GM18498 (cell line): ENCODE results near the gene TBC1D2.
A peak's percentile ranks its signal among the peaks of the same experiment; 100 is the strongest.

Source experiments
- ATAC-seq: cut with Tn5 transposase; IDR thresholded peaks from one replicate; pipeline ENCODE4 v1.9.1; 2021; ENCODE audit warnings: mild to moderate bottlenecking, moderate library complexity; ENCODE audit not compliant: unreplicated experiment

The TBC1D2 gene

GRCh38 chr9:98218562-98219363 lies 36.7 kb downstream of the TBC1D2 start:
- ATAC-seq, result no peak

DNA sequence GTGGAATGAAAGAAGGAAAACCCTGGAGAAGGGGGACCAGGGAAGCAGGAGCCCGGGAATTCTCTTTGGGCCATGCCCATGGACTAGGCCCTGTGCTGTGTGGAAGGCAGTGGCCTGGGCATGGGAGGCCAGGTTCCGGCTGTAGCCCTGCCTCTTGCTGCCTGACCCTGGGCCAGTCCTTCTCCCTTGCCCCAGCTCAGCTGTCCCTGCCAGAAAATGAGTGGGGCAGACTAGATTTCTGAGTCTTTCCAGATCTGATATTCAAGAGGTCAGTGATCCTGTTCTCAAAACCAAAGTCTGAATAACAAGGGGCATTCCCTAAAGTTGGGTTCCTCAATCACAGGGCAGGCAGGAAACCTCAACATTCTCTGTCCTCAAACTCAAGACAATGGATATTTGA lies 38.2 kb downstream of the TBC1D2 start:
- no peak for ATAC-seq

DNA sequence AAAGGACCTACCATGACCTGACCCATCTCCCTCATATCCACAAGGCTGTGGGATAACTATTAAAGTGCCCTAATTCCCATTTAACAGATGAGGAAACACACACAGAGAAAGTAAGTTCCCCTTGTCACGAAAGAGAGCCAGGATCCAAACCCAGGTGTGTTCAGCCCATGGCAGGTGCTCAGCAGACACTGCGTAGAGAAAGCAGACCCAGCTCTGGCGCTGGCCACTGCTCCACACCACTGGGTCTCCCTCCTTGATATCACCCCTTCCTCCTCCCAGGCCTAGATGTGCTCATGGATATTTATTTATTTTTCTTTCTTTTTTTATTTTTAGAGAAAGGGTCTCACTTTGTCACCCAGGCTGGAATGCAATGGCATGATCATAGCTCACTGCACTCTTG lies 39.1 kb downstream of the TBC1D2 start:
- no peak for ATAC-seq

- no peak for ATAC-seq
Observed at GRCh38 chr9:98215821-98216220, 39.6 kb downstream of the TBC1D2 start.

DNA sequence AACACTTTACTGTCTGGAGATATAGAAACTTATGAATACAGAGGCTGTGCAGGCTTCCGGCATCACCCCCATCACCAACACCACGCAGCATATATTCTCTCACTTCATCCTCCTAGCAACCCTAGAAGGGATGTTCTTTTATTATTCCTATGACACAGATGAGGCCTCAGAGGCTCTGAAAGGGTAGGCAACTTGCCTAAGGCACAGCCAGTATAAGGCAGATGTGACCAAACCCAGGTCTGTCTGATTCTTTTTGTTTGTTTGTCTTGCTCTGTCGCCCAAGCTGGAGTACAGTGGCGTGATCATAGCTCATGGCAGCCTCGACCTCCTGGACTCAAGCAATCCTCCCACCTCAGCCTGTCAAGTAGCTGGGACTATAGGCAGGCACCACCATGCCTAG lies 40.2 kb downstream of the TBC1D2 start:
- no peak for ATAC-seq

GRCh38 chr9:98214811-98215210 lies 40.6 kb downstream of the TBC1D2 start:
- ATAC-seq, result no peak

DNA sequence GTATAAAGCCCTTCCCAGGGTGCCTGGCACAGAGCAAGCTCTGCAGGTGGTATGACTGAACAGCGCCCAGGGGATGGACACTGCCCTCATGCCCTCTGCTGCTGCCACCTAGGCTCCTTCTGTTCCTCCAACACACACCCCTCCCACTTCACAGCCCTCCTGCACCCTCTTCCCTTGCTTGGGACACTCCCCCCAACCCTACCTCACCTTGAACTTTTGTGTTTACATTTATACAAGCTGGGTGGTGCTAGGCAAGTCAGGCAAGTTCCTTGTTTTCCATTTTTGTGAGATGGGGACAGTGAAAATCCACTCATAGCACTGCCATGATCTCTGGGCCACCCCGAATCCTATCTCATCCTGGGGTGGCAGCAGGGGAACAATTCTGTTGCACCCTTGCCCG lies 44.2 kb downstream of the TBC1D2 start:
- no peak for ATAC-seq

DNA sequence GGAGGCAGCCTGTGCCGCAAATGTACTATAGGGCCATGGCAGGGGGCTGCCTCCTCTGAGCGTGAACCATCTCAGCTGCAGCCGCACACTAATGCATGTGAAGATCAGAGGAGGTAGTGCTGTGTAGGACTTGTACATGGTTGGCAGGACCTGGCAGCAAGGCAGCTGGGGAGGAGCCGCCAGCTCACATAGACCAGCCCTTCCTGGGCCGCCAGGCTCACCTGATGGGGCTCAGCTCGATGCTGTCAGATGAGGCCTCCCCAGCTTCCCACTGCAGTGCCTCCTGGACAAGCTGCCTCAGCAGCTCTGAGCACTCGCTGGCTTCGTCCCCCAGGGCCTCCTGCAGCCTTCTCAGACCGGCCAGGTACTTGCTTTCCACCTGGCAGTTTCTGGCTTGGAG lies 45.0 kb downstream of the TBC1D2 start:
- ATAC-seq, result no peak

GRCh38 chr9:98209530-98209929 lies 45.9 kb downstream of the TBC1D2 start:
- ATAC-seq, result no peak

DNA sequence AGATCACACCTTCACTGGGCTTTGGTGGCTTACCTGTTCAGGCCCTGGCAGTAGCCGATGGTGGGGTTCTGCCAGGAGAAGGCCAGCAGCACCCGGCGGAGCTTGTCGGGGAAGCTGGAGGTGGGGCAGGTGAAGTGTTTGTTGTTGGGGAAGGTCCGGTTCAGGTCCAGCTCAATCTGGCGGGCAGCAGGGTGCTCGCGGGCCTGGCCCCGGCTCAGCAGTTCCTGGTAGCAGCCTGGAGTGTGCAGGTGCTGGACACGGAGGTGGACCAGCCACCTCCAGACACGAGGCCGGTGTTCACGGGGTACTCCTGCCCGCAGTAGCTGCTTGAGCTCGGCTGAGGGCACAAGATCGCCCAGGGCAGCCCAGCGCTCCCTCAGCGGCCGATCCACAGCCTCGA lies 46.8 kb downstream of the TBC1D2 start:
- no peak for ATAC-seq

GRCh38 chr9:98207606-98208005 lies 47.8 kb downstream of the TBC1D2 start:
- no peak for ATAC-seq

DNA sequence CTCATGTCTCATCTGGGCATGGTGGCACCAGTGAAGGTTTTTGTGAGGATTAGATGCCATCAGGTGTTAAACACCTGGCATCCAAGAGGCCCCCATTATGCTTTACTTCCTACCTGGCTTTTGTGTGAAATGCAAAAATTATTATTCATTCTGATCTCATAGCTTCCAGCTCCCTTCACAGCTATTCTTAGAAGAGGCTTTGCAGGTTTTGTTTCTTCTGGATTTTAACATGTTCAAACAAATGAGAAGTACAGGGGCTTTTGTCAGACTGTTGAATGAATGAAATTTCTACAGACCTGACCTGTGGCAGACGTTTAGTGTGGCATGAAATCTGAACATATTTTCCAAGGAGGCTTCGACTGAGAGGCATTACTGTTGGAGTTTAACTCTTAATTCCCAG lies 48.7 kb downstream of the TBC1D2 start:
- no peak for ATAC-seq

- ATAC-seq, result no peak
Observed at GRCh38 chr9:98204692-98205091, 50.8 kb downstream of the TBC1D2 start.

DNA sequence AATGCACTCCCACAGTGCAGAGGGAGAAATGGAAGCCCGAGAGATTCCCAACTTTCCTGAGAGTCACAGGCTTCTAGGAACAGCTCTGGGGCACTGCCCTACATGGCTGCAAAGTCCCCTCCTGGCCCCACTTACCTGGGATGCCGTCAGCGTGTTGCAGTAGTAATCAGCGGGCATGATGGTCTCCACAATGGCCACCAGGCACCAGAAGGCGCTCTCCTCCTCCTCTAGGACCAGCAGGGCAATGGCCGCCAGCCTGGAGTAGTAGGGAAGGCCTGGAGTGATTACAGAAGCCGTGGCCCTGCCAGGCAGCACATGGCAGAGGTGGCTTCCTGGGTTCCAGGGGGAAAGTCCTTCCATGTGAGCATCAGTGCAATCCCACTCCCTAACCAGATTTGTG lies 52.3 kb downstream of the TBC1D2 start:
- ATAC-seq, result no peak

DNA sequence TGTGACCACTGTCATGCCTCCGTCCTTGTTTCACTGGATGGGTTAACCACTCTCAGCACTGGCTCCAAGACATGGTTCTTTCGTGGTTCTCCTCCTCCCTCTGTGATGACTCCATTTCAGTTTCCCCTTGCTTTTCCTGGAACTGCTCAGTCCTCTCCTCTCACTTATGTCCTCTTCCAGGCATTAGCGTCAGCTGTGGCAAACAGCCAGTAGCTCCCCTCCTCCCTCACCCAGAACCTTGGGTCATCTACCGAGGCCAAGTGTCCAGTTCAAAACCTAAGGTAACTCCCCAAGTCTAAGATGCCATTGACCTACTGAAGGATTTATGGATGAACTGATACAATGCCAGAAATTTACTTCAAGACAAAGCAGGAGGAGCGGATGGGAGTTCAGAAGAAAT lies 53.2 kb downstream of the TBC1D2 start:
- ATAC-seq, result no peak

GRCh38 chr9:98201749-98202148 lies 53.7 kb downstream of the TBC1D2 start:
- no peak for ATAC-seq

DNA sequence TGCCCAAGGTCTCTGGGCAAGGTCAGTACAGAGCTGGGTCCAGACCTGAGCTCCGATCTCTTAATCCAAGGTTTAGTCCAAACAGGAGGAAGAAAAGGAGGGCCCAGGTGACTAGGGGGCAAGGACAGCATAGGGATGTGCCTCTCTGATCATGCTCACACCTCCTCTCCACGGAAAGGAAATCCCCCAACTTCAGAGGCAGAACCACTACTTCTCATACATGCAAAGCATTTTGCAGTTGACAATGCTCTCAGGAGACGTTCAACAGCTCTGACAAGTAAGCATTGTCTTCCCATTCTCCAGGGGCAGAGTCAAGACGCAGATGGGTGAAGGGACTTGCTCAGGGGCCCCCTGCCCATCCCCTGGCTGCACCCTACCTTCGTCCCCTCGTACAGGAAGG lies 54.3 kb downstream of the TBC1D2 start:
- ATAC-seq, result no peak

- no peak for ATAC-seq
Observed at GRCh38 chr9:98199388-98200033, 55.9 kb downstream of the TBC1D2 start.

- ATAC-seq, result no peak
Observed at GRCh38 chr9:98195671-98196070, 59.8 kb downstream of the TBC1D2 start.

- ATAC-seq, result no peak
Observed at GRCh38 chr9:98193336-98193944, 62.0 kb downstream of the TBC1D2 start.

- peak; percentile 51 for ATAC-seq
Observed at GRCh38 chr9:98192503-98193335, 62.7 kb downstream of the TBC1D2 start, which contains the start of gene CORO2A. CORO2A (minus strand) TSS chr9:98192637; CDS start chr9:98157660, 34,977 bp downstream.
